WTC11 (cell line): ENCODE measurements around the gene CHDH. TPM values are rescaled to one million over a fixed set of nuclear protein-coding genes. Genes with fewer than 3 reads are reported as not detected.

Source experiments
- ATAC-seq: fragments of 200-7000 bp; cut with Tn5 transposase; 2 replicates; pipeline ENCODE4 v1.10.0; 2021; ENCODE audit warnings: mild to moderate bottlenecking, moderate library complexity
- CTCF ChIA-PET: fragments of 300-600 bp; sonication (Branson Sonifier 250); formaldehyde crosslinking; loops from one replicate; lab custom pipeline; 2021; ENCODE audit warnings: antibody characterized with exemption; lab: Charles Lee
- POLR2A ChIA-PET: fragments of 350-600 bp; sonication (Branson Sonifier 250); formaldehyde crosslinking; loops from one replicate; lab custom pipeline; 2021; ENCODE audit warnings: antibody characterized with exemption; lab: Charles Lee
- DNase-seq: peaks from one replicate; pipeline ENCODE4 v3.0.0; 2021; ENCODE audit warnings: low spot score
- H3K27ac Mint-ChIP-seq: 2 replicates; pipeline ENCODE4 v1.8.0; 2021; ENCODE audit warnings: mixed read lengths
- H3K27me3 Mint-ChIP-seq: 2 replicates; pipeline ENCODE4 v1.8.0; 2021; ENCODE audit warnings: low read depth, mild to moderate bottlenecking, moderate library complexity, mixed read lengths
- H3K36me3 Mint-ChIP-seq: 2 replicates; pipeline ENCODE4 v1.8.0; 2021; ENCODE audit warnings: mixed read lengths
- H3K4me1 Mint-ChIP-seq: 2 replicates; pipeline ENCODE4 v1.8.0; 2022; ENCODE audit warnings: mixed read lengths
- H3K4me3 Mint-ChIP-seq: 2 replicates; pipeline ENCODE4 v1.8.0; 2021; ENCODE audit warnings: mild to moderate bottlenecking, moderate library complexity, mixed read lengths
- H3K9me3 Mint-ChIP-seq: 2 replicates; pipeline ENCODE4 v1.8.0; 2021; ENCODE audit warnings: mixed read lengths
- ATF1 ChIP-seq: sonication (generic); formaldehyde crosslinking; IDR thresholded peaks from 2 replicates; pipeline ENCODE4 v1.8.1; 2023; ENCODE audit warnings: mild to moderate bottlenecking, moderate library complexity, missing genetic modification reagents
- ATF6 ChIP-seq: sonication (generic); formaldehyde crosslinking; IDR thresholded peaks from 2 replicates; pipeline ENCODE4 v1.8.1; 2023; ENCODE audit warnings: mild to moderate bottlenecking, missing genetic modification reagents
- CBFB ChIP-seq: sonication (generic); formaldehyde crosslinking; IDR thresholded peaks from 2 replicates; pipeline ENCODE4 v1.8.1; 2022; ENCODE audit warnings: mild to moderate bottlenecking, low read depth, missing genetic modification reagents
- CDX4 ChIP-seq: fragments of 250-450 bp; sonication (Bioruptor Pico); IDR thresholded peaks from 2 replicates; pipeline ENCODE4 v1.9.0; 2021; ENCODE audit warnings: moderate library complexity, mild to moderate bottlenecking, inconsistent platforms, borderline replicate concordance
- HMGA2 ChIP-seq: fragments of 250-450 bp; sonication (Bioruptor Pico); IDR thresholded peaks from 2 replicates; pipeline ENCODE4 v1.4.0; 2021; ENCODE audit warnings: mild to moderate bottlenecking, moderate library complexity
- HMGXB4 ChIP-seq: sonication (generic); formaldehyde crosslinking; IDR thresholded peaks from 2 replicates; pipeline ENCODE4 v1.8.1; 2023; ENCODE audit warnings: mild to moderate bottlenecking, moderate library complexity, missing genetic modification reagents
- NR2C2 ChIP-seq: sonication (generic); formaldehyde crosslinking; IDR thresholded peaks from 2 replicates; pipeline ENCODE4 v1.8.0; 2022; ENCODE audit warnings: mild to moderate bottlenecking, missing genetic modification reagents
- RORB ChIP-seq: fragments of 250-450 bp; sonication (Bioruptor Pico); IDR thresholded peaks from 2 replicates; pipeline ENCODE4 v1.9.0; 2021; ENCODE audit warnings: mild to moderate bottlenecking
- TCF7 ChIP-seq: sonication (generic); formaldehyde crosslinking; IDR thresholded peaks from 2 replicates; pipeline ENCODE4 v1.8.0; 2022; ENCODE audit warnings: mild to moderate bottlenecking, low read depth, missing genetic modification reagents, moderate library complexity
- TP53 ChIP-seq: sonication (generic); formaldehyde crosslinking; IDR thresholded peaks from 2 replicates; pipeline ENCODE4 v1.8.1; 2023; ENCODE audit warnings: mild to moderate bottlenecking, missing genetic modification reagents
- ZNF317 ChIP-seq: sonication (generic); formaldehyde crosslinking; IDR thresholded peaks from 2 replicates; pipeline ENCODE4 v1.8.1; 2023; ENCODE audit warnings: low read depth, mild to moderate bottlenecking, moderate library complexity, missing genetic modification reagents, borderline replicate concordance
- ZNF671 ChIP-seq: fragments of 250-450 bp; sonication (Bioruptor Pico); IDR thresholded peaks from 2 replicates; pipeline ENCODE4 v1.8.0; 2021; ENCODE audit warnings: mild to moderate bottlenecking
- total RNA-seq: library from RNA; stranded (reverse); gene quantifications from 3 replicates; pipeline ENCODE4 v1.2.3, GENCODE V29; 2021
- TF ChIP-seq, protein P1 (sequence below): sonication (generic); formaldehyde crosslinking; IDR thresholded peaks from 2 replicates; pipeline ENCODE4 v1.8.0; 2023; ENCODE audit warnings: missing genetic modification reagents
- TF ChIP-seq, protein P2 (sequence below): sonication (generic); formaldehyde crosslinking; IDR thresholded peaks from 2 replicates; pipeline ENCODE4 v1.8.1; 2023; ENCODE audit warnings: mild to moderate bottlenecking, missing genetic modification reagents
- TF ChIP-seq, protein P3 (sequence below): sonication (generic); formaldehyde crosslinking; IDR thresholded peaks from 2 replicates; pipeline ENCODE4 v1.8.1; 2023; ENCODE audit warnings: mild to moderate bottlenecking, missing genetic modification reagents, moderate library complexity
- TF ChIP-seq, protein P4 (sequence below): sonication (generic); formaldehyde crosslinking; IDR thresholded peaks from 2 replicates; pipeline ENCODE4 v1.8.1; 2022; ENCODE audit warnings: mild to moderate bottlenecking, moderate library complexity, missing genetic modification reagents
- TF ChIP-seq, protein P5 (sequence below): sonication (generic); formaldehyde crosslinking; IDR thresholded peaks from 2 replicates; pipeline ENCODE4 v1.8.0; 2023; ENCODE audit warnings: missing genetic modification reagents, mild to moderate bottlenecking, borderline replicate concordance
- TF ChIP-seq, protein P6 (sequence below): sonication (generic); formaldehyde crosslinking; IDR thresholded peaks from 2 replicates; pipeline ENCODE4 v1.8.0; 2022; ENCODE audit warnings: mild to moderate bottlenecking, missing genetic modification reagents
- TF ChIP-seq, protein P7 (sequence below): sonication (generic); formaldehyde crosslinking; IDR thresholded peaks from 2 replicates; pipeline ENCODE4 v1.8.1; 2022; ENCODE audit warnings: low read depth, missing genetic modification reagents, borderline replicate concordance

Gene CHDH
- total RNA-seq, 1 experiment from 2014 or later = 11.7 TPM

- POLR2A ChIA-PET = no interaction called here
- no peaks in the 10 kb centered on the region for H3K9me3 Mint-ChIP-seq
- H3K27me3 Mint-ChIP-seq = no peaks in the 10 kb centered on the region
- H3K36me3 Mint-ChIP-seq = no peaks in the 10 kb centered on the region
- DNase-seq = no peak
- H3K27ac Mint-ChIP-seq = no peak overlapping the region
- TF ChIP-seq ZNF317 (CRISPR knock-in tag) (no peak), TP53 (CRISPR knock-in tag) (no peak), ATF6 (CRISPR knock-in tag) (no peak), HMGA2 (no peak), ATF1 (CRISPR knock-in tag) (no peak), HMGXB4 (CRISPR knock-in tag) (no peak), NR2C2 (CRISPR knock-in tag) (no peak), ZNF671 (CRISPR knock-in tag) (no peak), CBFB (CRISPR knock-in tag) (no peak), CDX4 (CRISPR knock-in tag) (no peak), TCF7 (CRISPR knock-in tag) (no peak), RORB (CRISPR knock-in tag) (no peak)
- TF ChIP-seq, protein P1, sequence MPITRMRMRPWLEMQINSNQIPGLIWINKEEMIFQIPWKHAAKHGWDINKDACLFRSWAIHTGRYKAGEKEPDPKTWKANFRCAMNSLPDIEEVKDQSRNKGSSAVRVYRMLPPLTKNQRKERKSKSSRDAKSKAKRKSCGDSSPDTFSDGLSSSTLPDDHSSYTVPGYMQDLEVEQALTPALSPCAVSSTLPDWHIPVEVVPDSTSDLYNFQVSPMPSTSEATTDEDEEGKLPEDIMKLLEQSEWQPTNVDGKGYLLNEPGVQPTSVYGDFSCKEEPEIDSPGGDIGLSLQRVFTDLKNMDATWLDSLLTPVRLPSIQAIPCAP (CRISPR knock-in tag) = no peak
- TF ChIP-seq, protein P2, sequence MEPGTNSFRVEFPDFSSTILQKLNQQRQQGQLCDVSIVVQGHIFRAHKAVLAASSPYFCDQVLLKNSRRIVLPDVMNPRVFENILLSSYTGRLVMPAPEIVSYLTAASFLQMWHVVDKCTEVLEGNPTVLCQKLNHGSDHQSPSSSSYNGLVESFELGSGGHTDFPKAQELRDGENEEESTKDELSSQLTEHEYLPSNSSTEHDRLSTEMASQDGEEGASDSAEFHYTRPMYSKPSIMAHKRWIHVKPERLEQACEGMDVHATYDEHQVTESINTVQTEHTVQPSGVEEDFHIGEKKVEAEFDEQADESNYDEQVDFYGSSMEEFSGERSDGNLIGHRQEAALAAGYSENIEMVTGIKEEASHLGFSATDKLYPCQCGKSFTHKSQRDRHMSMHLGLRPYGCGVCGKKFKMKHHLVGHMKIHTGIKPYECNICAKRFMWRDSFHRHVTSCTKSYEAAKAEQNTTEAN (CRISPR knock-in tag) = no peak
- TF ChIP-seq, protein P3, sequence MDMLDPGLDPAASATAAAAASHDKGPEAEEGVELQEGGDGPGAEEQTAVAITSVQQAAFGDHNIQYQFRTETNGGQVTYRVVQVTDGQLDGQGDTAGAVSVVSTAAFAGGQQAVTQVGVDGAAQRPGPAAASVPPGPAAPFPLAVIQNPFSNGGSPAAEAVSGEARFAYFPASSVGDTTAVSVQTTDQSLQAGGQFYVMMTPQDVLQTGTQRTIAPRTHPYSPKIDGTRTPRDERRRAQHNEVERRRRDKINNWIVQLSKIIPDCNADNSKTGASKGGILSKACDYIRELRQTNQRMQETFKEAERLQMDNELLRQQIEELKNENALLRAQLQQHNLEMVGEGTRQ = no peak
- TF ChIP-seq, protein P4, sequence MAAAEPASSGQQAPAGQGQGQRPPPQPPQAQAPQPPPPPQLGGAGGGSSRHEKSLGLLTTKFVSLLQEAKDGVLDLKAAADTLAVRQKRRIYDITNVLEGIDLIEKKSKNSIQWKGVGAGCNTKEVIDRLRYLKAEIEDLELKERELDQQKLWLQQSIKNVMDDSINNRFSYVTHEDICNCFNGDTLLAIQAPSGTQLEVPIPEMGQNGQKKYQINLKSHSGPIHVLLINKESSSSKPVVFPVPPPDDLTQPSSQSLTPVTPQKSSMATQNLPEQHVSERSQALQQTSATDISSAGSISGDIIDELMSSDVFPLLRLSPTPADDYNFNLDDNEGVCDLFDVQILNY (CRISPR knock-in tag) = no peak
- TF ChIP-seq, protein P5, sequence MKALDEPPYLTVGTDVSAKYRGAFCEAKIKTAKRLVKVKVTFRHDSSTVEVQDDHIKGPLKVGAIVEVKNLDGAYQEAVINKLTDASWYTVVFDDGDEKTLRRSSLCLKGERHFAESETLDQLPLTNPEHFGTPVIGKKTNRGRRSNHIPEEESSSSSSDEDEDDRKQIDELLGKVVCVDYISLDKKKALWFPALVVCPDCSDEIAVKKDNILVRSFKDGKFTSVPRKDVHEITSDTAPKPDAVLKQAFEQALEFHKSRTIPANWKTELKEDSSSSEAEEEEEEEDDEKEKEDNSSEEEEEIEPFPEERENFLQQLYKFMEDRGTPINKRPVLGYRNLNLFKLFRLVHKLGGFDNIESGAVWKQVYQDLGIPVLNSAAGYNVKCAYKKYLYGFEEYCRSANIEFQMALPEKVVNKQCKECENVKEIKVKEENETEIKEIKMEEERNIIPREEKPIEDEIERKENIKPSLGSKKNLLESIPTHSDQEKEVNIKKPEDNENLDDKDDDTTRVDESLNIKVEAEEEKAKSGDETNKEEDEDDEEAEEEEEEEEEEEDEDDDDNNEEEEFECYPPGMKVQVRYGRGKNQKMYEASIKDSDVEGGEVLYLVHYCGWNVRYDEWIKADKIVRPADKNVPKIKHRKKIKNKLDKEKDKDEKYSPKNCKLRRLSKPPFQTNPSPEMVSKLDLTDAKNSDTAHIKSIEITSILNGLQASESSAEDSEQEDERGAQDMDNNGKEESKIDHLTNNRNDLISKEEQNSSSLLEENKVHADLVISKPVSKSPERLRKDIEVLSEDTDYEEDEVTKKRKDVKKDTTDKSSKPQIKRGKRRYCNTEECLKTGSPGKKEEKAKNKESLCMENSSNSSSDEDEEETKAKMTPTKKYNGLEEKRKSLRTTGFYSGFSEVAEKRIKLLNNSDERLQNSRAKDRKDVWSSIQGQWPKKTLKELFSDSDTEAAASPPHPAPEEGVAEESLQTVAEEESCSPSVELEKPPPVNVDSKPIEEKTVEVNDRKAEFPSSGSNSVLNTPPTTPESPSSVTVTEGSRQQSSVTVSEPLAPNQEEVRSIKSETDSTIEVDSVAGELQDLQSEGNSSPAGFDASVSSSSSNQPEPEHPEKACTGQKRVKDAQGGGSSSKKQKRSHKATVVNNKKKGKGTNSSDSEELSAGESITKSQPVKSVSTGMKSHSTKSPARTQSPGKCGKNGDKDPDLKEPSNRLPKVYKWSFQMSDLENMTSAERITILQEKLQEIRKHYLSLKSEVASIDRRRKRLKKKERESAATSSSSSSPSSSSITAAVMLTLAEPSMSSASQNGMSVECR (CRISPR knock-in tag) = no peak
- TF ChIP-seq, protein P6, sequence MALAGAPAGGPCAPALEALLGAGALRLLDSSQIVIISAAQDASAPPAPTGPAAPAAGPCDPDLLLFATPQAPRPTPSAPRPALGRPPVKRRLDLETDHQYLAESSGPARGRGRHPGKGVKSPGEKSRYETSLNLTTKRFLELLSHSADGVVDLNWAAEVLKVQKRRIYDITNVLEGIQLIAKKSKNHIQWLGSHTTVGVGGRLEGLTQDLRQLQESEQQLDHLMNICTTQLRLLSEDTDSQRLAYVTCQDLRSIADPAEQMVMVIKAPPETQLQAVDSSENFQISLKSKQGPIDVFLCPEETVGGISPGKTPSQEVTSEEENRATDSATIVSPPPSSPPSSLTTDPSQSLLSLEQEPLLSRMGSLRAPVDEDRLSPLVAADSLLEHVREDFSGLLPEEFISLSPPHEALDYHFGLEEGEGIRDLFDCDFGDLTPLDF (CRISPR knock-in tag) = no peak
- TF ChIP-seq, protein P7, sequence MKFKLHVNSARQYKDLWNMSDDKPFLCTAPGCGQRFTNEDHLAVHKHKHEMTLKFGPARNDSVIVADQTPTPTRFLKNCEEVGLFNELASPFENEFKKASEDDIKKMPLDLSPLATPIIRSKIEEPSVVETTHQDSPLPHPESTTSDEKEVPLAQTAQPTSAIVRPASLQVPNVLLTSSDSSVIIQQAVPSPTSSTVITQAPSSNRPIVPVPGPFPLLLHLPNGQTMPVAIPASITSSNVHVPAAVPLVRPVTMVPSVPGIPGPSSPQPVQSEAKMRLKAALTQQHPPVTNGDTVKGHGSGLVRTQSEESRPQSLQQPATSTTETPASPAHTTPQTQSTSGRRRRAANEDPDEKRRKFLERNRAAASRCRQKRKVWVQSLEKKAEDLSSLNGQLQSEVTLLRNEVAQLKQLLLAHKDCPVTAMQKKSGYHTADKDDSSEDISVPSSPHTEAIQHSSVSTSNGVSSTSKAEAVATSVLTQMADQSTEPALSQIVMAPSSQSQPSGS (CRISPR knock-in tag) = no peak
- H3K4me1 Mint-ChIP-seq = peaks cover 16% of the 10 kb centered on the region
- no peak overlapping the region for H3K4me3 Mint-ChIP-seq
- CTCF ChIA-PET = no interaction called here
- ATAC-seq = no peak
Measured at GRCh38 chr3:53773021-53773436, 73.2 kb downstream of the CHDH start.
